OCI-LY3 (cell line): ENCODE results near the gene COL4A1.

Source experiments
- H2AFZ ChIP-seq: fragments of 200-600, 300-600 bp; shearing (Covaris generic); 2 replicates; pipeline ENCODE4 v1.6.0; 2014; ENCODE audit warnings: antibody characterized with exemption, low read depth, low read length
- H3K27ac ChIP-seq: fragments of 200-600, 300-600 bp; sonication (generic); 2 replicates; pipeline ENCODE4 v1.5.1; 2014; ENCODE audit warnings: mild to moderate bottlenecking, low read length, moderate library complexity, mixed read lengths
- H3K27me3 ChIP-seq: fragments of 200-600, 300-600 bp; sonication (generic); 2 replicates; pipeline ENCODE4 v1.6.1; 2014; ENCODE audit warnings: low read depth, low read length, mixed read lengths
- H3K36me3 ChIP-seq: fragments of 200-600, 300-600 bp; sonication (generic); replicated peaks from 2 replicates; pipeline ENCODE3; 2014; ENCODE audit warnings: low read depth, low read length, mixed read lengths
- H3K4me1 ChIP-seq: fragments of 300-600, 200-600 bp; sonication (generic); 2 replicates; pipeline ENCODE4 v1.6.1; 2014; ENCODE audit warnings: low read length, mixed read lengths
- H3K4me2 ChIP-seq: fragments of 200-600, 300-600 bp; sonication (generic); 2 replicates; pipeline ENCODE4 v1.6.1; 2014; ENCODE audit warnings: low read length, mixed read lengths
- H3K4me3 ChIP-seq: fragments of 300-600, 200-600 bp; sonication (generic); 2 replicates; pipeline ENCODE4 v1.5.1; 2014; ENCODE audit warnings: antibody characterized with exemption, mild to moderate bottlenecking, low read length, moderate library complexity
- H3K79me2 ChIP-seq: fragments of 300-600, 200-600 bp; shearing (Covaris generic); 2 replicates; pipeline ENCODE4 v1.6.1; 2014; ENCODE audit warnings: mild to moderate bottlenecking, low read length, mixed read lengths
- H3K9ac ChIP-seq: fragments of 300-600, 200-600 bp; shearing (Covaris generic); 2 replicates; pipeline ENCODE4 v1.6.0; 2014; ENCODE audit warnings: mild to moderate bottlenecking, low read length, moderate library complexity
- H3K9me3 ChIP-seq: fragments of 200-600, 300-600 bp; shearing (Covaris generic); 2 replicates; pipeline ENCODE4 v1.6.1; 2014; ENCODE audit warnings: low read length, mixed read lengths; ENCODE audit not compliant: insufficient read depth
- H4K20me1 ChIP-seq: fragments of 200-600, 300-600 bp; sonication (generic); 2 replicates; pipeline ENCODE4 v1.6.1; 2016; ENCODE audit warnings: low read length, mixed read lengths; ENCODE audit not compliant: insufficient read depth
- CTCF ChIP-seq: fragments of 200-600, 300-600 bp; sonication (generic); IDR thresholded peaks from 2 replicates; pipeline ENCODE4 v1.5.1; 2014; ENCODE audit warnings: antibody characterized with exemption, low read length, low read depth
- EZH2phosphoT487 ChIP-seq: fragments of 200-600 bp; shearing (Covaris generic); IDR thresholded peaks from 2 replicates; pipeline ENCODE4 v1.6.1; 2018; ENCODE audit warnings: antibody characterized with exemption, mixed run types, low read depth

Gene COL4A1

GRCh38 chr13:110195547-110196485 lies 111.1 kb downstream of the COL4A1 start:
- no peaks in the 10 kb centered on the region for H3K36me3 ChIP-seq
- H3K9ac ChIP-seq = no peak overlapping the region
- peaks cover 62% of the 10 kb centered on the region for H3K27me3 ChIP-seq
- H3K79me2 ChIP-seq = no peaks in the 10 kb centered on the region
- H3K27ac ChIP-seq = no peak overlapping the region
- no peak overlapping the region for H3K4me3 ChIP-seq
- H3K9me3 ChIP-seq = no peaks in the 10 kb centered on the region
- no peaks in the 10 kb centered on the region for H4K20me1 ChIP-seq
- no peaks in the 10 kb centered on the region for H3K4me1 ChIP-seq
- H2AFZ ChIP-seq = no peak overlapping the region
- H3K4me2 ChIP-seq = no peak overlapping the region
- TF ChIP-seq EZH2phosphoT487 = no peak
- TF ChIP-seq CTCF = no peak

- Histone ChIP-seq H3K9me3 (no peaks in the 10 kb centered on the region), H2AFZ (no peak overlapping the region), H4K20me1 (no peaks in the 10 kb centered on the region), H3K79me2 (no peaks in the 10 kb centered on the region), H3K9ac (no peak overlapping the region), H3K4me2 (no peak overlapping the region), H3K27ac (no peak overlapping the region), H3K27me3 (peaks cover 66% of the 10 kb centered on the region), H3K4me1 (no peaks in the 10 kb centered on the region), H3K36me3 (no peaks in the 10 kb centered on the region), H3K4me3 (no peak overlapping the region)
- TF ChIP-seq EZH2phosphoT487 (no peak), CTCF (no peak)
Measured at GRCh38 chr13:110194451-110194850, 112.5 kb downstream of the COL4A1 start.

- Histone ChIP-seq H3K4me1 (no peaks in the 10 kb centered on the region), H3K27ac (no peak overlapping the region), H3K9me3 (no peaks in the 10 kb centered on the region), H3K79me2 (no peaks in the 10 kb centered on the region), H3K27me3 (peaks cover 61% of the 10 kb centered on the region), H3K4me2 (no peak overlapping the region), H4K20me1 (no peaks in the 10 kb centered on the region), H3K9ac (no peak overlapping the region), H3K36me3 (no peaks in the 10 kb centered on the region), H3K4me3 (no peak overlapping the region), H2AFZ (no peak overlapping the region)
- TF ChIP-seq EZH2phosphoT487 = no peak
- no peak for TF ChIP-seq CTCF
Measured at GRCh38 chr13:110193491-110193890, 113.5 kb downstream of the COL4A1 start.

- Histone ChIP-seq H3K4me3 (no peak overlapping the region), H3K27me3 (peaks cover 58% of the 10 kb centered on the region), H3K4me1 (no peaks in the 10 kb centered on the region), H4K20me1 (no peaks in the 10 kb centered on the region), H3K36me3 (no peaks in the 10 kb centered on the region), H3K9me3 (no peaks in the 10 kb centered on the region), H3K4me2 (no peak overlapping the region), H2AFZ (no peak overlapping the region), H3K27ac (no peak overlapping the region), H3K79me2 (no peaks in the 10 kb centered on the region), H3K9ac (no peak overlapping the region)
- TF ChIP-seq EZH2phosphoT487 = no peak
- no peak for TF ChIP-seq CTCF
Measured at GRCh38 chr13:110192472-110192871, 114.5 kb downstream of the COL4A1 start.
